Activated CD4-positive, alpha-beta memory T cell treated with anti-CD3 and anti-CD28 coated beads for 36 hours (primary cell): ENCODE measurements around the gene ZFAND6. TPM values are rescaled to one million over a fixed set of nuclear protein-coding genes. Genes with fewer than 3 reads are reported as not detected.
A peak's percentile ranks its signal among the peaks of the same experiment; 100 is the strongest.

ENCODE experiments used
- CTCF ChIA-PET: fragments of 350-600 bp; sonication (Branson Sonifier 250); formaldehyde crosslinking; loops from one replicate; lab custom pipeline; 2021; ENCODE audit warnings: antibody characterized with exemption, inconsistent platforms; lab: Charles Lee
- POLR2A ChIA-PET: fragments of 350-600 bp; sonication (Branson Sonifier 250); formaldehyde crosslinking; loops from one replicate; lab custom pipeline; 2021; ENCODE audit warnings: antibody characterized with exemption; lab: Charles Lee
- DNase-seq: peaks from one replicate; pipeline ENCODE4 v3.0.0-alpha.2; 2020
- H3K27ac Mint-ChIP-seq: one replicate; pipeline ENCODE4 v1.8.0; 2021; ENCODE audit warnings: mixed read lengths
- H3K27me3 Mint-ChIP-seq: one replicate; pipeline ENCODE4 v1.8.0; 2021; ENCODE audit warnings: mixed read lengths
- H3K36me3 Mint-ChIP-seq: one replicate; pipeline ENCODE4 v1.8.0; 2021; ENCODE audit warnings: mixed read lengths
- H3K4me1 Mint-ChIP-seq: one replicate; pipeline ENCODE4 v1.8.0; 2021; ENCODE audit warnings: low read depth, mixed read lengths
- H3K4me3 Mint-ChIP-seq: one replicate; pipeline ENCODE4 v1.8.0; 2021; ENCODE audit warnings: mild to moderate bottlenecking, mixed read lengths
- H3K9me3 Mint-ChIP-seq: one replicate; pipeline ENCODE4 v1.8.0; 2021; ENCODE audit warnings: mixed read lengths
- intact Hi-C: fragments of 100-400 bp; cut with micrococcal nuclease; formaldehyde crosslinking; loops from one replicate; pipeline ENCODE4 v1.15.1; 2023
- total RNA-seq, 2 experiments: library from RNA; stranded (reverse); gene quantifications; one replicate each; pipeline ENCODE4 v1.2.3, GENCODE V29; 2021

ZFAND6 gene
- total RNA-seq, 2 experiments from 2014 or later, result 32.2 to 33.4 TPM

GRCh38 chr15:80160570-80161156 lies 101.2 kb downstream of the ZFAND6 start:
- Mint-ChIP-seq H3K36me3 (peaks cover 46% of the 10 kb centered on the region), H3K27me3 (no peaks in the 10 kb centered on the region), H3K9me3 (no peaks in the 10 kb centered on the region), H3K4me3 (no peak overlapping the region), H3K4me1 (peaks cover 22% of the 10 kb centered on the region), H3K27ac (peak overlapping the region; percentile 74)
- ChIA-PET POLR2A (interaction anchor here (0.6 to 2.3 kb wide), 5 partner anchors 12 to 265 kb away, joined by 3 to 9 read pairs (median 3); no protein-coding TSS in a partner anchor), CTCF (interaction anchor here (0.7 to 2.6 kb wide), 4 partner anchors 11 to 307 kb away, joined by 3 to 10 read pairs (median 3); no protein-coding TSS in a partner anchor)
- peak; percentile 81 for DNase-seq
- intact Hi-C loops, result loop anchor here (1.0 kb wide), 1 partner anchor 128 kb away; no protein-coding TSS in a partner anchor

DNA sequence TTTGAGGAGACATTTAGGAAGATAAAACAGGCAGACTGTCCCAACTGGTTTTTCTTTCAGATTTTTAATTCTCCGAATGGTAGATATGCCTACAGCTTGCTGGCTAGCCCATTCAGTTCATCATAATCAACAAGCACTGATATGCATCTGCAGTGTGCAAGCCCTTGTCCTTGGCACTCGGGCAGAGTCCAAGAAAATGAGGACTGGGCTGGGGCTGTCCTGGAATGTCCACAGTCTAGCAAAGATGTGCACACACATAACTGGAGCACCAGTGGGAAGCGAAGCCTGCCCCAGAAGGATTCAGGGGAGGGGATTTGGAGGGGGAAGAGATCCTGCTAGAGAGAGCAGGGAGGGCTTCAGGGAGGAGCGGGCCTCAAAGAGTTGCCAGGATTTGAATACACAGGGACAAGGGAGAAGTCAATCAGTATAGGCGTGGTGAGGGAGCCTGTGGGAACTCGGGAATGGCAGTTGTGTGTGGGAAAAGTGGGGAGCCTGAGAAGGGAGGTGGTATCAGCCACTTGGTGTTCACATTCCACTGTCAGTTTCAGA lies 102.1 kb downstream of the ZFAND6 start:
- H3K4me1 Mint-ChIP-seq, result peaks cover 22% of the 10 kb centered on the region
- CTCF ChIA-PET, result interaction anchor here (0.6 to 2.6 kb wide), 3 partner anchors 11 to 96 kb away, joined by 3 to 10 read pairs (median 3); no protein-coding TSS in a partner anchor
- H3K27ac Mint-ChIP-seq, result peak overlapping the region; percentile 74
- no peak for DNase-seq
- peaks cover 46% of the 10 kb centered on the region for H3K36me3 Mint-ChIP-seq
- no peaks in the 10 kb centered on the region for H3K27me3 Mint-ChIP-seq
- intact Hi-C loops, result no loop called here
- POLR2A ChIA-PET, result interaction anchor here (2.3 kb wide), 1 partner anchor 11 kb away, joined by 9 read pairs; no protein-coding TSS in a partner anchor
- no peaks in the 10 kb centered on the region for H3K9me3 Mint-ChIP-seq
- no peak overlapping the region for H3K4me3 Mint-ChIP-seq

DNA sequence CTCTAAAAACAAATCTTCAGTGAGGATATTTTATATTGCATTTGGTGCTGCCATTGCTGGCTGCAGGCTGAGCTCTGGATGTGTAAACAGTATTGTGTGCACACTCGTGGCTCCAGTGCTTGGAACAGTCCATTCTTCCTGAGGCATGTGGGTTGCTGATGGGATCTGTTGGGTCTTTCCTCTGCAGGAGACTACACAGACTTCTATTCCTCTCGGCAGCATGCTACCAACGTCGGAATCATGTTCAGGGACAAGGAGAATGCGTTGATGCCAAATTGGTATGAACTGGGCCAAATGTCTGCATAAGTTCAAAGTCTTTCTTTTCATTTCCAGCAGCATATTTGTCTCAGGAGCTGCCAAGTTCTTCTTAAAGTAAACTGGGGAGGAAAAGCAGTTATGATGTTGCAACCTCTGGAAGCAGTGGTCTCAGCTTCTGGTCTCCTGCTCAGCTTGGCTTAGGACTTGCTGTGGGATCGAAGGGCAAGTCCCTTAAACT lies 102.6 kb downstream of the ZFAND6 start:
- no peaks in the 10 kb centered on the region for H3K9me3 Mint-ChIP-seq
- ChIA-PET POLR2A (no interaction called here), CTCF (interaction anchor here (0.6 kb wide), 1 partner anchor 35 kb away, joined by 3 read pairs; no protein-coding TSS in a partner anchor)
- no peak overlapping the region for H3K27ac Mint-ChIP-seq
- intact Hi-C loops, result no loop called here
- H3K36me3 Mint-ChIP-seq, result peaks cover 46% of the 10 kb centered on the region
- DNase-seq, result no peak
- peaks cover 22% of the 10 kb centered on the region for H3K4me1 Mint-ChIP-seq
- no peak overlapping the region for H3K4me3 Mint-ChIP-seq
- H3K27me3 Mint-ChIP-seq, result no peaks in the 10 kb centered on the region

- intact Hi-C loops, result no loop called here
- Mint-ChIP-seq H3K36me3 (peaks cover 46% of the 10 kb centered on the region), H3K9me3 (no peaks in the 10 kb centered on the region), H3K4me1 (peaks cover 22% of the 10 kb centered on the region), H3K27ac (no peak overlapping the region), H3K4me3 (no peak overlapping the region), H3K27me3 (no peaks in the 10 kb centered on the region)
- ChIA-PET POLR2A (no interaction called here), CTCF (interaction anchor here (0.7 to 1.0 kb wide), 2 partner anchors 10 to 304 kb away, joined by 3 read pairs; no protein-coding TSS in a partner anchor)
- no peak for DNase-seq
Measured at GRCh38 chr15:80163217-80163616, 103.7 kb downstream of the ZFAND6 start.

- Mint-ChIP-seq H3K27ac (no peak overlapping the region), H3K4me3 (no peak overlapping the region), H3K9me3 (no peaks in the 10 kb centered on the region), H3K4me1 (peaks cover 22% of the 10 kb centered on the region), H3K36me3 (peaks cover 46% of the 10 kb centered on the region), H3K27me3 (no peaks in the 10 kb centered on the region)
- CTCF ChIA-PET, result no interaction called here
- intact Hi-C loops, result no loop called here
- POLR2A ChIA-PET, result no interaction called here
- DNase-seq, result no peak
Measured at GRCh38 chr15:80163897-80164296, 104.4 kb downstream of the ZFAND6 start.

DNA sequence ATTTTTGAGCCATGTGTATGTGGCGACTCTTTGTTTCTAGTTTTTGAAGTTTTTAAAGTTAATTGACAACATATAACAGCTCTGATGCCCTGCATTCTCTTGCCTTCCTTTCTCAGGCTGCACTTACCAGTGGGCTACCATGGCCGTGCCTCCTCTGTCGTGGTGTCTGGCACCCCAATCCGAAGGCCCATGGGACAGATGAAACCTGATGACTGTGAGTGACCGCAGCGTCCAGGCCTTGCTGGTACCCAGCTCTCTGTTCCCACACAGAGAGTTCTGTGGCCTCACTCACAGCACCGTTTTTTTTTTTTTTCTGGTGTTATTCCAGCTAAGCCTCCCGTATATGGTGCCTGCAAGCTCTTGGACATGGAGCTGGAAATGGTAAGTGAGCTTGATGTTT lies 108.5 kb downstream of the ZFAND6 start:
- no peak for DNase-seq
- CTCF ChIA-PET, result interaction anchor here (0.6 kb wide), 1 partner anchor 747 kb away, joined by 6 read pairs; no protein-coding TSS in a partner anchor
- POLR2A ChIA-PET, result no interaction called here
- intact Hi-C loops, result no loop called here
- Mint-ChIP-seq H3K27me3 (no peaks in the 10 kb centered on the region), H3K4me3 (no peak overlapping the region), H3K27ac (no peak overlapping the region), H3K4me1 (no peaks in the 10 kb centered on the region), H3K9me3 (no peaks in the 10 kb centered on the region), H3K36me3 (peaks cover 24% of the 10 kb centered on the region)

- intact Hi-C loops, result no loop called here
- CTCF ChIA-PET, result no interaction called here
- POLR2A ChIA-PET, result no interaction called here
Measured at GRCh38 chr15:80168421-80168820, 108.9 kb downstream of the ZFAND6 start.

DNA sequence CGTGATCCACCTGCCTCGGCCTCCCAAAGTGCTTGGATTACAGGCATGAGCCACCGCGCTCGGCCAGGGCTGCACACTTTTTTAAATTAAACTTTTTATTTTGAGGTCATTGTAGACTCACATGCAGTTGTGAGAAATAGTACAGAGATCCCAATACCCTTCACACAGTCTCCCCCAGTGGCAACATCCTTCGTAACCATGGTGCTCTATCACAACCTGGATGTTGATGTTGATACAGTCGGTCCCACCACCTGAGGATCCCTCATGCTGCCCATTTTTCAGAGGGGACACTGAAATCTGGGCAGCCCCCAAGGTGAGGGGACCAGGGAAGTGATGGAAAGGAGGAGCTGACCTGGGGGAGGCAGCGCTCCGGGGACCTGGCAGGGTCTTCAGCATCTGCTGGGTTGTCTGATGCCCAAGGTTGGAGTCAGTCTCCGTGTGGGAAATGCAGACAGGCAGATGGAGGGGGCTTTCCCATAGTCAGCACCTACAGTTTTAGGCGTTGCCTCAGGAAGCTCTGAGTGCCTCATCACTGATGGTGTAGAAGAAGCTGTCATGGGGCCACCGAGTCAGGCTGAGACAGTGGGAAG lies 110.4 kb downstream of the ZFAND6 start:
- H3K4me1 Mint-ChIP-seq, result no peaks in the 10 kb centered on the region
- no peaks in the 10 kb centered on the region for H3K9me3 Mint-ChIP-seq
- ChIA-PET CTCF (no interaction called here), POLR2A (no interaction called here)
- H3K4me3 Mint-ChIP-seq, result no peak overlapping the region
- no peak overlapping the region for H3K27ac Mint-ChIP-seq
- H3K36me3 Mint-ChIP-seq, result peaks cover 14% of the 10 kb centered on the region
- intact Hi-C loops, result loop anchor here (5.0 kb wide), 1 partner anchor 788 kb away; no protein-coding TSS in a partner anchor
- H3K27me3 Mint-ChIP-seq, result no peaks in the 10 kb centered on the region
- no peak for DNase-seq

More at GRCh38 chr15:80168421-80168820, 108.9 kb downstream of the ZFAND6 start:
- Mint-ChIP-seq H3K4me3 (no peak overlapping the region), H3K9me3 (no peaks in the 10 kb centered on the region), H3K4me1 (no peaks in the 10 kb centered on the region), H3K36me3 (peaks cover 23% of the 10 kb centered on the region), H3K27me3 (no peaks in the 10 kb centered on the region), H3K27ac (no peak overlapping the region)
- no peak for DNase-seq

DNA sequence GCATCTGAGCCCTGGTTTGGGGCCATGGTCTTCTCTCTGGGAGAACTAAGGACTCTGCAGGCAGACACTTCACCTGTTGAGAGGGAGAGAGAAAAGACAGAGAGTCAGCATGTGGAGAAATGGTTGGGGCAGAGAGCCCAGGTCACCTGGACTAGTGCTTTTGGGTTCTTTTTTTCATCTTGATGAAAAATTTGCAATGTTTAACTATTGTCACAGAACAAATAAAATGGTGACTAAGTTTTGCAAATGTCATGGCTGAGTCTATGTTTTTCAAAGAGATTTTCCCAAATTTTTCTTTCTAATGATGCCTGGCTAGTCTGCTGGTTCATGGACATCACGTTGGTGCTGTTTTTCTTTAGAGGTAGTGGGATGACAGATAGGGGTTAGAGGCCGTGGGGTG lies 111.1 kb downstream of the ZFAND6 start:
- no peak for DNase-seq
- Mint-ChIP-seq H3K36me3 (peaks cover 14% of the 10 kb centered on the region), H3K27ac (no peak overlapping the region), H3K4me3 (no peak overlapping the region), H3K9me3 (no peaks in the 10 kb centered on the region), H3K27me3 (no peaks in the 10 kb centered on the region), H3K4me1 (no peaks in the 10 kb centered on the region)
- ChIA-PET POLR2A (no interaction called here), CTCF (no interaction called here)
- intact Hi-C loops, result loop anchor here (5.0 kb wide), 1 partner anchor 788 kb away; no protein-coding TSS in a partner anchor

DNA sequence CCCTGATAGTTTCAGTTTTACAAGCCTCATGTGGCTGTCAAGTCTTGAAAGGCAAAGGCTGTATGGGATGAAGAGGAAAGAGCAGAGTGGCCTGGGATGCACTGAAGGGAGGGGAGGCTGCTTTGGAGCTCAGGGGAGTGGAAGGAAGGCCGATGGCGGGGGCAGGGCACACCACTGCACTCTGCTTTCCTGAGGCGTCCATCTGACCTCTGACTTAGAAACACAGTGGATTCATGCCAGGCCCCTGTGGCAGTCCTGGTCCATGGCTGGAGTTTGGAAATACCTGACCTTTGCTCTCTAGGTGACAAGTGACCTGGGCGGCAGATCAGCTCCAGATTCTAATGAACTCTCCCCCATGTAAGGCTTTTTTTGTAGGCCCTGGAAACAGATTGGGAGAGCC lies 112.3 kb downstream of the ZFAND6 start:
- POLR2A ChIA-PET, result interaction anchor here (1.9 kb wide), 1 partner anchor 12 kb away, joined by 9 read pairs; no protein-coding TSS in a partner anchor
- Mint-ChIP-seq H3K4me3 (no peak overlapping the region), H3K27ac (no peak overlapping the region), H3K4me1 (no peaks in the 10 kb centered on the region), H3K27me3 (no peaks in the 10 kb centered on the region), H3K9me3 (no peaks in the 10 kb centered on the region), H3K36me3 (peaks cover 17% of the 10 kb centered on the region)
- intact Hi-C loops, result loop anchor here (2.0 to 5.0 kb wide), 3 partner anchors 177 to 789 kb away; partner anchors contain the start of gene MTHFS
- CTCF ChIA-PET, result interaction anchor here (1.4 to 3.1 kb wide), 6 partner anchors 12 to 860 kb away, joined by 3 to 20 read pairs (median 6); partner anchors contain the start of gene TMED3
- DNase-seq, result no peak

GRCh38 chr15:80172401-80172800 lies 112.9 kb downstream of the ZFAND6 start:
- no peaks in the 10 kb centered on the region for H3K27me3 Mint-ChIP-seq
- POLR2A ChIA-PET, result interaction anchor here (1.9 kb wide), 1 partner anchor 12 kb away, joined by 9 read pairs; no protein-coding TSS in a partner anchor
- no peaks in the 10 kb centered on the region for H3K9me3 Mint-ChIP-seq
- intact Hi-C loops, result loop anchor here (2.0 to 5.0 kb wide), 3 partner anchors 178 to 790 kb away; partner anchors contain the start of gene MTHFS
- no peak overlapping the region for H3K27ac Mint-ChIP-seq
- no peaks in the 10 kb centered on the region for H3K4me1 Mint-ChIP-seq
- no peak for DNase-seq
- CTCF ChIA-PET, result interaction anchor here (1.0 to 3.1 kb wide), 11 partner anchors 12 to 861 kb away, joined by 3 to 20 read pairs (median 5); partner anchors contain the start of gene TMED3
- peaks cover 23% of the 10 kb centered on the region for H3K36me3 Mint-ChIP-seq
- no peak overlapping the region for H3K4me3 Mint-ChIP-seq
